NCI-H2107 treated with DMSO at 0.1 percent for 48 hours (cell line): ENCODE results near the gene SIM2.
A peak's percentile ranks its signal among the peaks of the same experiment; 100 is the strongest.
"Not testable (repeated sequence)": the region's sequence is repeated elsewhere in the genome, so short reads cannot be mapped to it uniquely, and the experiment has no call there.

Experiments used
- DNase-seq: peaks from one replicate; lab custom pipeline; 2025; ENCODE audit not compliant: unreplicated experiment; lab: John Stamatoyannopoulos, UW

The SIM2 gene

DNA sequence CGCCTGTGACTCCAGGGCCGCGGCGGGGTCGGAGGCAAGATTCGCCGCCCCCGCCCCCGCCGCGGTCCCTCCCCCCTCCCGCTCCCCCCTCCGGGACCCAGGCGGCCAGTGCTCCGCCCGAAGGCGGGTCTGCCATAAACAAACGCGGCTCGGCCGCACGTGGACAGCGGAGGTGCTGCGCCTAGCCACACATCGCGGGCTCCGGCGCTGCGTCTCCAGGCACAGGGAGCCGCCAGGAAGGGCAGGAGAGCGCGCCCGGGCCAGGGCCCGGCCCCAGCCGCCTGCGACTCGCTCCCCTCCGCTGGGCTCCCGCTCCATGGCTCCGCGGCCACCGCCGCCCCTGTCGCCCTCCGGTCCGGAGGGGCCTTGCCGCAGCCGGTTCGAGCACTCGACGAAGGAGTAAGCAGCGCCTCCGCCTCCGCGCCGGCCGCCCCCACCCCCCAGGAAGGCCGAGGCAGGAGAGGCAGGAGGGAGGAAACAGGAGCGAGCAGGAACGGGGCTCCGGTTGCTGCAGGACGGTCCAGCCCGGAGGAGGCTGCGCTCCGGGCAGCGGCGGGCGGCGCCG, at the start of gene SIM2:
Gene SIM2, plus strand, starts transcription at position 135 of the 565 bp plus-strand sequence. CDS start 632 bp downstream, outside the sequence.
- DNase-seq: no peak

DNA sequence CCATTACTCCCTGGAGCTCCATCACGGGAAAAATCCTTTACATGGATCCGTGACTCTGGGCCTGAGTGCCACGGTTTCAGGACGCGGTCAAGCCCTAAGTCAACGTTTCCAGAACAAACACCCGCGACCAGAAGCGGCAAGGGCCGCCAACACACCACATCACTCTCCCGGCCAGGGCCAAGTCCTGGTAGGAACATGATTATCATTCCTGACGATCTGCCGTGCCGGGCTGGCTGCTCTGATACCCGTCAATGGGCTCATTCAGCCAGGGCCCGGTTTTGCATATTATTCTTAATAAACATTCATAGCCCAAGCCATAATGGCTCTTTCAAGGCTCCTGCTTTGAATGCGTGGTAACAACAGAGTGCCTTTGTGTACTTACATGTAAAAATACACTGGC, 44.6 kb upstream of the SIM2 start:
- DNase-seq: no peak

DNA sequence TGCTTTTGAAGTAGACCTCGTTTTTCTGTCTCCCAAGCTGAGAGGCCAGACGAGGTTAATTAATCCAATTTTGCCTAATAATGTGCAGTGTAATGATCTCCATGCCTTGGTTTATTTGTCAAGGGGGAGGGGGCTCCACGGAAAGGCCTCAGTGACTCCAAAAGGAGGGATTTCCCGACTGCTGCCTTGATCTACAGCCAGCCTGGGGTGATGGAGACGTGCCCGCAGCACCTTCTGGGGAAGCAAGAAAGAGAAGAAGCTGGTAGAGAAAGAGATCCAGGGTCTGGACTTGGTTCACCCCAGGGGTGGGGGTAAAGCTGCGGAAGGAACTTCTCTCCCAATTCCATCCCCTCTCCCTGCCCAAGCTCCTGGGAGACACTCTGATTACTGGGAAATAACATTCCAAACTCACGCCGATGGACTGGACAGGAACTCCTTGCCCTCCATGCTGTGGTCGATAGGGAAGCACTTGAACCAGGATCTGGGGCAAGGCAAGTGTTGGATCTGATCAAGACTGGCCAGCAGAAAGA, 44.1 kb upstream of the SIM2 start:
- no peak for DNase-seq

GRCh38 chr21:36656138-36656537, 42.8 kb upstream of the SIM2 start:
- no peak for DNase-seq

DNA sequence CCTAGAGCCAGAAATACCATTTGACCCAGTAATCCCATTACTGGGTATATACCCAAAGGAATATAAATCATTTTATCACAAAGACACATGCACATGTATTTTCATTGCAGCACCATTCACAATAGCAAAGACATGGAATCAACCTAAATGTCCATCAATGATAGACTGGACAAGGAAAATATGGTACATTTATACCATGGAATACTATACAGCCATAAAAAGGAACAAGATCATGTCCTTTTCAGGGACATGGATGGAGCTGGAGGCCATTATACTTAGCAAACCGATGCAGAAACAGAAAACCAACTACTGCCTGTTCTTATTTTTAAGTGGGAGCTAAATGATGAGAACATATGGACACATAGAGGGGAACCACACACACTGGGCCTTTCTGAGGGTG, 41.6 kb upstream of the SIM2 start:
- DNase-seq: not testable (repeated sequence)

DNA sequence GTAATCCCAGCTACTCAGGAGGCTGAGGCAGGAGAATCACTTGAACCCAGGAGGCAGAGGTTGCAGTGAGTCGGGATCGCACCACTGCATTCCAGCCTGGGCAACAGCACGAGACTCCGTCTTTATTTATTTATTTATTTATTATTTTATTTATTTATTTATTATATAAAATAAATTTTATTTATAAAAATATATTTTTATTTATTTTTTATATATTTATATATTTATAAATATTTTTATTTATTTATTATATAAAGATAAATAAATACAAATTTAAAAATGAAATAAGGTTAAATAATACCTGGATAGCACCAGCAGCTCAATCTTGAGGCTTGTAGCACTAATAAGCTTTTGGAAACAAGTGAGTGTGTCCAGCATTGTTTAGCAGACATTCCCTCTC, 40.9 kb upstream of the SIM2 start:
- no peak for DNase-seq

- no peak for DNase-seq
These were observed 40.0 kb upstream of the SIM2 start for GRCh38 chr21:36658926-36659325.

DNA sequence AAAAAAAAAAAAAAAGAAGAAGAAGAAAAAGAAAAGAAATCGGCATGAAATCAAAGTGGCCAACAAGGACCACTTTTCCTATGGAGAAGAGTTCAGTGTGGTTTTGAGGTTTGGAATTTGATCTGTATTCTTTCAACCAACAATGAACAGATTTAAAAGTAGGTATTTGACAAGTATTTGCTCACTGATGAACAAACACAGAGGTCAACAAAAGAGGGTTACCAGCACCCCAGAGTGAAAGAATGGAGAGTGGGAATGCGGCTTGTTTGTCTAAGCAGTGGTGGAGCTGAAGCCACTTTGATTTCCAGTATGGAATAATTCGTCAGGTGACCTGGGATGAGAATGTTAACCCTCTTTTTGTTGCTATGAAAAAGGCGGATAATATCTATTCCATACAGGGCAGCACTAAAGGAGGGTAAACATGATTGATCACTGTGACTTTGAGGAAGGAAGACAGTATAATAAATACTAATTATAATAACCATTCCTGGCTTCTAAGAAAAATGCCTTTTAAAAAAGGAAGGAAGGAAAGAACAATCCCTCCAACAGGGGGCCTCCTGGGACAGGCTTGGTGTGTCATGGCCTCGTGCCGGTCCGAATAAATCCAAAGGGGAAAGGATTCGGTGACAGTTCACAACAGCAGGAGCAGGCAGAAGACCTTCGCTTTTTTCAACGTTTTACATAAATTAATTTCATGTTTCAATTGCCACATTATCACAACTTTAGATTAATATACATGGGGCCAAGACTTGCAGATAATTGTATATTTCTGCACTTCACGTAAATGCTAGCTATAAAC, 37.2 kb upstream of the SIM2 start:
- peak; percentile 85 for DNase-seq

- DNase-seq: no peak
These were observed 35.7 kb upstream of the SIM2 start for GRCh38 chr21:36663033-36663855.

DNA sequence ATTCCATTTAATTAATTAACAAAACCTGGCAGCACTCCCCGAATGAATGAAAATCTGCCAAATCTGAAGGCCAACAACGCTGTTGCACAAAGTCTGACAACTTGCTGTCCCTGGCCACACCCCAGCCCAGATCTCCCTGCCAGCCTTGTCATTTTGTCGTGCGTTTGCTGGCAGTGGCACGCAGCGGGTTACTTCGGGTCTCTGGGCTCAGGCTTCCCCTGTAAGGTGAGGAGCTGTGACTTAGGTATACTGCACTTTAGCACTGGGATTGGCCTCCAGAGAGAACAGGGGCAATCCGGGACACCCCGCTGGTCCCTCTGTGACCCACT, 34.3 kb upstream of the SIM2 start:
- DNase-seq: no peak

DNA sequence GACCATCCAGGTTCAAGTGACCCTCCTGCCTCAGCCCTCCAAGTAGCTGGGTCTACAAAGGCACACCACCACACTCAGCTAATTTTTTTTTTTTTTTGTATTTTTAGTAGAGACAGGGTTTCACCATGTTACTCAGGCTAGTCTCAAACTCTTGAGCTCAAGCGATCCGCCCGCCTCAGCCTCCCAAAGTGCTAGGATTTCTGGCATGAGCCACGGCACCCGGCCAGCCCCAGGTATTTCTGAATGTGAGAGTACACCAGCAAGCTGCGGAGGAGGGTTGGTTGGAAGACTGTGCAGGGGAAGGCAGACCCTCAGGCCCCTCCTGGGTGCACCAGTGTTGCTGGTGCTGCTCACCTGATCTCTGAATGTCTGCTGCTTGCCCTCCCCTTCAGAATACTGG, 33.1 kb upstream of the SIM2 start:
- no peak for DNase-seq

DNA sequence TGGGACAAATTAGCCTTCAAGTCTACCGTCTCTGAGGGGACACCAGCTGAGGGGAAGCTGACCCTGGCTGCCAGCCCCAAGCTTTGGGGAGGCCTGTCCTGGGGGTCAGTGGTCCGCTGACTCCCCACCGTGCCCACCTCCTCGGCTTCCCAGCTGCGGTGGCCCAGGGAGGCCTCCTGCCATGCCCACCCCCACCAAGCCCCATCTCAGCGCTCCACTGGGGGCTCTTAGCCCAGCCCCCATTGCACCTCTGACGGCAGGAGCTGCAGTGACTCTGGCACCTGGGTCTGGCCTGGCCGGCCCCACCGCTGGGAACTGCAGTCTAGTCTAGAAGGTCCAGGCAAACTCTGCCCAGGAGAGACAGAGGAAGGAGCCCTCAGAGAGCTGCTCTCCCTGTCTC, 30.2 kb upstream of the SIM2 start:
- DNase-seq: no peak

DNA sequence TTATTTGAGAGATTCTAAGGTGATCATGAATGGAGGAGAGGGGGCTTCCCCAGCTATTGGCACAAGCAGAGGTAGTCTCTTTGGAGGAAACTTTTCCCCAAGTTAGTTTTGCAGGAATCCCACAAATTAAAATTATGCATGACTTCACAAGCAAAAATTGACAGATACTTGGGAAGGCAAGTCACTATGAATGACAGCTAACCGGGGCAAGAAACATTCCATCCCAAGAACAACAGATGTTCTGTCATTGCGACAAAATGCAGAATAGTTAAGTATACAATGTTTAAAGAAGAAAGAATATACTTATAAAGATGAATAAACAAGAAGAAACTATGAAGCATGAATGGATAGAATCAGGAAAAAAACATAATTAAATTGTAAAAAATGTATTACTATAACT, 27.1 kb upstream of the SIM2 start:
- no peak for DNase-seq

DNA sequence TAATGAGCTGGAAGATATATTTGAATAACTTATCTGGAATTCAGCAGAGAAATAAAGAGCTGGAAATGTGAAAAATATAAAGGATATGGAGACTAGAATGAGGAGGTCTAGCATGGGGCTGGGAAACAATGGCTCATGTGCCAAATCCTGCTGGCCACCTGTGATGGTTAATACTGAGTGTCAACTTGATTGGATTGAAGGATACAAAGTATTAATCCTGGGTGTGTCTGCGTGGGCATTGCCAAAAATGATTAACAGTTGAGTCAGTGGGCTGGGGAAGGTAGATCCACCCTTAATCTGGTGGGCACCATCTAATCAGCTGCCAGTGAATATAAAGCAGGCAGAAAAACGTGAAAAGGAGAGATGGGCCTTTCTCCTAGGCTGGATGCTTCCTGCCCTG, 26.6 kb upstream of the SIM2 start:
- DNase-seq: not testable (repeated sequence)

DNA sequence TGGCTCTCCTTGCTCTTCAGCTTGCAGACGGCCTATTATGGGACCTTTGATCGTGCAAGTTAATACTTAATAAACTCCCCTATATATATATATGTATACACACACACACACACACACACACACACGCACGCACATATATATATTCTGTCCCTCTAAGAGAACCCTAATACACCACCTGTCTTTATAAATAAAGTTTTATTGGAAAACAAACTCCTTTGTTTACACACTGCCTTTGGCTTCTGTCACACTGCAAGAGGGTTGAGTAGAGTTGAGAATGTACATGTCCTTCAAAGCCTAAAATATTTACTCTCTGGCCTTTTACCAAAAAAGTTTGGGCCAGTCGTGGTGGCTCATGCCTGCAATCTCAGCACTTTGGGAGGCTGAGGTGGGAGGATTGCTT, 26.2 kb upstream of the SIM2 start:
- no peak for DNase-seq

- no peak for DNase-seq
These were observed 22.6 kb upstream of the SIM2 start for GRCh38 chr21:36676039-36676950.

DNA sequence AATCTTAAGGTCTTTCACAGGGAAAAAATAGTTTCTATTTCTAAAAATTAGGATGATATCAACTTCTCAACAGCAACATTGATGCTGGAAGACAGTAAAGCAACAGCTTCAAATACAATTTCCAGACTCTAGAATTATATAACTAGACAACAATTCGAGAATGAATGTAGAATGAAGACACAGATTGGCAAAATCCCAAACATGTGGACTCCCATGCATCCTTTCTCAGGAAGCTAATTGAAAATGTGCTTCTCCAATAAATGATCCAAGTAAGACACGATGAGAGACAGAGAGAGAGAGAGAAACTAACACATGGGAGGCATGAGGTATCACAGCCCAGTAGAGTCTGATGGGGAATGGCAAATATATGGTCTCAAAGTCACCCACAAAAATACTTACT, 21.5 kb upstream of the SIM2 start:
- DNase-seq: no peak

DNA sequence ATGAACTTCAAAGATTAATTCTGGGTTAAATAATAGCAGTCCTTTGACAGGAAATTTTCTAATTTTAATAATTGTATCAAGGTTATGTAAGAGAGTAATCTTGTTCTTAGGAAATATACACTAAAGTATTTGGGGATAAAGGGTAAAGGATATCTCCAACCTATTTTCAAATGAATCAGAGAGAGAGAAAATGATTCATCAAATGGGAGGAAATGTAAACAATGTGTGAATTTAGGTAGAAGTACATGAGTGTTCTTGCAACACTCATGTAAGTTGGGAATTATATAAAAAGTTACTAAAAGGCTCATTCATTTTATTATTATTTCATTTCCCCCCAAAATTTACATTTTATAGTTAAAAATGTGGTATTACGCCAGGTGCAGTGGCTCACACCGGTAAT, 20.4 kb upstream of the SIM2 start:
- no peak for DNase-seq

DNA sequence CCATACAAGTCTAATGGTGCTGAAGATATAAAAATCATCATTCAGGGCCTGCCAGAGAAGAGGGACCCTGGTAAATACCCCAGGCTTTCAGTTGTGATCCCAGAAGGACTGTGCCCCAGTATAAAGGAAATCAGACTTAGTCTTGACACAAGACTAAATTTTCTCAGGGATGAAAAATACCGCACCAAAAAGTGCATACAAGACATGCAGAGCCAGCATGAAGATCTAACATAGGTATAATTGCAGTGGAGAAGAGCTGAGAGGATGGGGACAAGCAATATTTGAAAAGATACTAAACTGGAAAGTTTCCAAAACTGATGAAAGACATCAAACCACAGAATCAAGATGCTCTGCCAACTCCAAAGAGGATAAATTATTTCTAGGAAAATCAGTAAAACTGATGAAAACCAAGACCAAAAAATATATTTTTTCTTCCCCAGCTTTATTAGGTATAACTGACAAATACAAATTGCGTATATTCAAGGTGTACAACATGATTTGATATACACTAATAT, 17.7 kb upstream of the SIM2 start:
- no peak for DNase-seq

- DNase-seq: no peak
These were observed 13.8 kb upstream of the SIM2 start for GRCh38 chr21:36684957-36685714.
